GM19035 (cell line): ENCODE results near the gene DISC1.

Experiments used
- ATAC-seq: cut with Tn5 transposase; IDR thresholded peaks from one replicate; pipeline ENCODE4 v1.9.1; 2021; ENCODE audit not compliant: unreplicated experiment

Gene DISC1

GRCh38 chr1:231694075-231694431 lies 67.5 kb downstream of the DISC1 start:
- ATAC-seq = no peak

- no peak for ATAC-seq
Observed at GRCh38 chr1:231694465-231695077, 68.0 kb downstream of the DISC1 start.

- no peak for ATAC-seq
Observed at GRCh38 chr1:231695439-231696255, 69.1 kb downstream of the DISC1 start.

- no peak for ATAC-seq
Observed at GRCh38 chr1:231699784-231700183, 73.2 kb downstream of the DISC1 start.

GRCh38 chr1:231701306-231701705 lies 74.7 kb downstream of the DISC1 start:
- no peak for ATAC-seq

GRCh38 chr1:231702331-231702730 lies 75.7 kb downstream of the DISC1 start:
- ATAC-seq = no peak

GRCh38 chr1:231702804-231703203 lies 76.2 kb downstream of the DISC1 start:
- no peak for ATAC-seq

- no peak for ATAC-seq
Observed at GRCh38 chr1:231705806-231706760, 79.5 kb downstream of the DISC1 start.

GRCh38 chr1:231706934-231707333 lies 80.3 kb downstream of the DISC1 start:
- ATAC-seq = no peak

GRCh38 chr1:231707407-231707806 lies 80.8 kb downstream of the DISC1 start:
- no peak for ATAC-seq

GRCh38 chr1:231708394-231708793 lies 81.8 kb downstream of the DISC1 start:
- ATAC-seq = no peak

GRCh38 chr1:231714440-231714839 lies 87.8 kb downstream of the DISC1 start:
- ATAC-seq = no peak

- no peak for ATAC-seq
Observed at GRCh38 chr1:231715816-231716722, 89.5 kb downstream of the DISC1 start.

GRCh38 chr1:231716879-231717278 lies 90.3 kb downstream of the DISC1 start:
- ATAC-seq = no peak

- ATAC-seq = no peak
Observed at GRCh38 chr1:231719485-231720183, 93.0 kb downstream of the DISC1 start.

- ATAC-seq = no peak
Observed at GRCh38 chr1:231720652-231721325, 94.2 kb downstream of the DISC1 start.

GRCh38 chr1:231721436-231721835 lies 94.8 kb downstream of the DISC1 start:
- ATAC-seq = no peak

GRCh38 chr1:231722356-231722755 lies 95.8 kb downstream of the DISC1 start:
- ATAC-seq = no peak

- no peak for ATAC-seq
Observed at GRCh38 chr1:231723146-231723545, 96.6 kb downstream of the DISC1 start.
